NCI-H1092 treated with DMSO at 0.1 percent for 48 hours (cell line): ENCODE results near the gene RNF11.

Experiments
- DNase-seq: peaks from one replicate; lab custom pipeline; 2025; lab: John Stamatoyannopoulos, UW

Gene RNF11

DNA sequence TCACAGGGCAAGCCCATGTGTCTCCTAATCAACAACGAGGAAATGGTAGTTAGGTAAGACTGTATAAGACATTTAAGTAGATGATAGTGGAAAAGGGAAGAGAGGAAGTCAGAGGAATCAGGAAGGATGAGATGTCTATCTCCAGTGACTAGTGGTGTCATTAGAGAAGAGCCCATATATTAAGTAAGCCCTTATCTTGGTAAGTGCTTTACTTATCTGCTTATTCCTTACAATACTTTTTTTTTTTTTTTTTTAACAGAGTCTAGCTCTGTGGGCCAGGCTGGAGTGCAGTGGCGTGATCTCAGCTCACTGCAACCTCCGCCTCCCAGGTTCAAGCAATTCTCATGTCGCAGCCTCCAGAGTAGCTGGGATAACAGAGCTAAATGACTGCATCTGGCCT, 29.5 kb downstream of the RNF11 start:
- no peak for DNase-seq

GRCh38 chr1:51266181-51266580, 30.1 kb downstream of the RNF11 start:
- no peak for DNase-seq

DNA sequence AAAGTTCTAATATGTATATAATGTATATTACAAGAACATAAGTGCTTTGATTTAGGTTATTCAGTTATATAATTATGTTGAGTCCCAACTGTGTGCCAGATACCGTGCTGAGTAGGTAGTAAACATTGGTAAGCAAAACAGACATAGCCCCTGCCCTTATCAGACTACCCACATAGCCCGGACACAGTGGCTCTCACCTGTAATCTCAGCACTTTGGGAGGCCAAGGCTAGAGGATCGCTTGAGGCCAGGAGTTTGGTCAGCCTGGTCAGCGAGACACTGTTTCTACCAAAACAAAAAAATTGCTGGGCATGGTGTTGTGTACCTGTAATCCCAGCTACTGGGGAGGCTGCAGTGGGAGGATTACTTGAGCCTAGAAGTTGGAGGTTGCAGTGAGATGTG, 30.7 kb downstream of the RNF11 start:
- DNase-seq, result no peak

DNA sequence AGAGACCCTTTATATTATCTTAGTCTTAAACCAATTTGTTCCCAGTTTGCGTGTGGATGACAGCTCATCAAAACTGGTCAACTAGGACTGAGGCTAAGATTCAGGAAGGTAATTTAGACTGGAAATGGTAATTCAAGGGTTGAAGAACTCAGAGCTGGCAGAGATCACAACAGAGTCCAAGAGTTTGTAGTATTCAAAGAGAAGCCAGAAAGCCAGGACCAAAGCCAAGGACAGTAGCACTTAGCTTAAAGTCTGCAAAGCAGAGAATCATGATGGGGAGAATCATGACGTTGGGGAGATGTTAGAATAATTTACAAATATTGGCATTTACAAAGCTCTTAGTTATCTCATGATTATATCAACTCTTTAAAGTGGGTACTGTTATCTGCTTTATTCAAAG, 32.6 kb downstream of the RNF11 start:
- no peak for DNase-seq

- DNase-seq, result no peak
Measured at GRCh38 chr1:51270751-51271150, 34.7 kb downstream of the RNF11 start.

DNA sequence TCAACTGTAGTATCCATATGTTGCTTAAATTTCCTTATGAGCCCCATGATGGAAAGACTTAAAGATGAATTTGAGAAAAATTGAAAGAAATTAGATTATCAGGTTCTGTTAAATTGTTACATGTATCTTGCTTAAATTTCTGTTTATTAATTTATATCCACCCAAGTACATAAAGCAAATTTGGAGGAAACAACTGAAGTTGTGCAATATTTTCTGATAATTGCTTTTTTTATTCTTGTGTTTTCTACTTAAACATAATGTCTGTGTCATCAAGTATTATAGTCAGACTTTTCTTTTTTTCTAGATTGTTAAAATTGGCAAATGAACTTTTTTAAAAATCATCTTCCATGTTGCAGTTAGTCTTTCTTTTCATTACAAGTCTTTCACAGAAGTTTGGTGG, 36.8 kb downstream of the RNF11 start:
- no peak for DNase-seq

- no peak for DNase-seq
Measured at GRCh38 chr1:51274676-51275075, 38.6 kb downstream of the RNF11 start.

DNA sequence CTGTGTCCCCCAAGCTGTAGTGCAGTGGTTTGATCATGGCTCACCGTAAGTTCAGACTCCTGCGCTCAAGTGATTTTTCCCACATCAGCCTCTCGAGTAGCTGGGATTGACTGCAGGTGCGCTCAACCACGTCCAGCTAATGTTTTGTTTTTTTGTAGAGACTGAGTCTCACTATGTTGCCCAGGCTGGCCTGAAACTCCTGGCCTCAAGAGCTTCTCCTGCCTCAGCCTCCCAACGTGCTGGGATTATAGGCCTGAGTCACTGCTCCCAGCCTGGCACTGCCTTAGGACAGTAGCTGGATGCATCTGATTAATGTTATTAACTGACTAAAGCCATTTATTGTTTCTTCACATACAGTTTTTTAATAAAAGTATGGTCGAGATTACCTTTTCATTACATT, 40.2 kb downstream of the RNF11 start:
- no peak for DNase-seq

GRCh38 chr1:51280321-51280978, 44.4 kb downstream of the RNF11 start:
- no peak for DNase-seq

DNA sequence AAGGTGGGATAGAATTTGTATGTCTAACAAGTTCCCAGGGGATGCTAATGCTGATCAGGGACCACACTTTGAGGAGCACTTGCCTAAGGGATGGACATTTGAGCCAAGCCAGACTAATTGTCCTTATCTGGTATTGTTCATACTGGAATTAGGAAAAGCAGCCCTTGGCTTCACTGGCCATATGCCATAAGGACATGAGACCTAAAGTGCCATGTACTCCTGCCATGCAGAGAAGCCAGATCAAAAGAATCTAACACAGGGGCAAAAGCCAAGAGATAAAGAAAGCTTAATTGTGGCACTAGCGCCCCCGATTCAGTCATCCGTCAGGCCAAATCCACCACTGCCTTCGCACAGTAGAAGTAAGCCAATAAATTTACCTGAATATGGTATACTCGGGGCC, 45.7 kb downstream of the RNF11 start:
- no peak for DNase-seq

DNA sequence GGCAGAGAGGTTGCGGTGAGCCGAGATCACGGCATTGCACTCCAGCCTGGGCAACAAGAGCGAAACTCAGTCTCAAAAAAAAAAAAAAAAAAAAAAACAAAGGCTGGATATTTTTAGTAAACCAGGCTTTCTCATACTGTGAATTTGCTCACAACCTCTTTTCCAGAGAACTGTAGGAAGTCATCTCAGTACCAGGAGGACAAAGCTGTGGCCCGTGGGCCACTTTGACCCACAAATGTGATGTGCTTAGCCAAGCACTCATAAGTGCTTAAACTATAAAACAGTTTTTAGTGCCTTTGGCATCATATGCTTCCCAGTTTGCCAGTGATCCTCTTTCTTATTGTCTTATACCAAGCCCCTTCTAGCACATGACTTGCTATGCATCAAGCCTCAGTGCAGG, 46.5 kb downstream of the RNF11 start:
- no peak for DNase-seq

- DNase-seq, result no peak
Measured at GRCh38 chr1:51283979-51284378, 47.9 kb downstream of the RNF11 start.

DNA sequence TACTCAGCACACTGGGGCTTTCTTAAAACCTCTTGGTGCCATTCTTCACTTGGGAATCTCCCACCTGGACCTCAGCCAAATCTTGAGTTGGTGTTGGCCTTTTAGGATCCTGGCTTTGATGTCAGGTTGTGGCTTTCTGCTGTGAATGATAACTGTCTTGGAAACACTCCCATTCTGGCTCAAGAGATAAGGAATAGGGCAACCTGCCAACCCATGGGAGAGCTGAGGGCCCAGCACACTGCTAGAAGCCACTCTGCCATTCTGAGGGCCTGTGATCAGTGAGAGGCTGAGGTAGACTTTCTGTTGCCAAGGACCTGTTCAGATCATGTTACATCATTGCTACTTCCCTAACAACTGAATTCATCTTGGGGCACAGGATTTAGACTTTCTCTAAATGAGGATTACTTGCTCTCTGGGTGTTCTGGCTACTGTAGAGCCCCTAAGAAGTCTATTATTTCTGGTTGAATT, 48.4 kb downstream of the RNF11 start:
- peak; percentile 81 for DNase-seq

DNA sequence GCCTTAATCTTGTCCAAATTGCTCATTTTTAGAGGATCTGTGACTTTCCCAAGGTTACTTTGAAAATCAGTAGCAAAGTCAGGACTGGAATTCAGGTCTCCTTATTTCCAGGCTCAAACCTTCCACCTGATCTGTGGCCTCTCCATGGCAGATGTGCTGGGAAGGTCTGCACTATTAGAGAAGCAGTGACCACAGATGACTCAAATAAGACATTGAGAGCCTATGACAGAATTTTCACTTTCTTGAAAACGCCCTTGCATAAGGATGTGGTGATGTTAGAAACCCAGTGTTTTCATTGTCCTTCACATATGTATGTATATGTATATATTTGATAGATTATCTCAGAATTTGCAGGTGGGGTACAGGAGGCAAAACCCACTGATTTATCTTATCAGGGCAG, 49.0 kb downstream of the RNF11 start:
- no peak for DNase-seq

DNA sequence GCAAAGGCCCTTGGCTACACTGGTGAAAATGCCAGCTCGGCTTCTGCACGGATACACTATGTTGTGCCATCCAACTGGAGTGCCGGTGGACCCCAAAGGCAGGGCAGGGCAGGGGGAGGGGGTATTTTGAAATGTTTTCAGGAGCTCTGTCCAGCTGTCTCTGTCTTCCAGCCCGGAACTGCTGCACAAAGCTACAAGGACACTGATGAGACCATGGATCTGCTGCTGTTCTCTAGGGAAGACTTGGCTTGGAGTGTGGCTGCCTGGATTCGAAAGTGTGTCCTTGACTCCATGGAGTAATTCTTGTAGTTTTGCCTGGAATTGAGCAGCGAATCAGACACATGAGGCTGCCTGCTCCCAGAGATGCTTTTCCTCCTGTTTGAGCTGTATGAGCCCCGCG, 51.9 kb downstream of the RNF11 start:
- no peak for DNase-seq

DNA sequence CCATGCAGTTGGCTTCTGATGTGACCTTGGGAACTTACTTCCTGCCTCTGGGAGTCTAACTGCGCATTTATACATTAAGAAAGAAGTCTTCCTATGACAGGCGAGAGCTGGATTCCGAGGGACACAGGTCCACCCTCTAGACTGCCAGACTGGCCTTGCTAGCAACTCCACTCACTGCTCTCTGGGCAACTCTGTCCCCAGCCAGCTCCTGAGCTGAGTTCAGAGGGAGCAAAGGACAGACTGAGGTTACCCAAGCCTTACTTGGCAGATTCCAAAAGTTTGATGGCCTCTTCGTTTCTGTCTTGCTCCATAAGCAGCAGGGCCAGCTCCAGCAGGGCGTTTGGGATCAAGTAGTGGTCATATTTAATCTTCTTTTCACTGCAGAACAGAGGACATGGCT, 52.5 kb downstream of the RNF11 start:
- no peak for DNase-seq

- DNase-seq, result no peak
Measured at GRCh38 chr1:51289676-51290488, 53.8 kb downstream of the RNF11 start.

DNA sequence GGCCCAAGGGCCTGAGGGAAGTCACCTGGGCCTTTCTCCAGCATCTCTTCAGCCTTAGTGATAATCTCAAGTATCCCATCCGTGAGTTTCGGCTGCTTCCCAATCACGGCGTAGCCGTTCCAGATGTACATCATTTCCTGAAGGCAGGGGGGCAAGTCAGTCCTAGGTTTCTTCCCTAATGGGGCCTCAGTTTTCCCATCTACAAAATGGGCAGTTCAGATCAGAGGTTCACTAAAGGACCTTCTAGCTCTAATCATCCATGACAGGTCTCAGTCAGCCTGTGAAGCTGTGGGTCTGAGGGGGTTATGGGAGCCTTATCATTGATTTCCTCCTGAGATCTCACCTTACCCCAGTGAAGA, 54.4 kb downstream of the RNF11 start:
- DNase-seq, result no peak

DNA sequence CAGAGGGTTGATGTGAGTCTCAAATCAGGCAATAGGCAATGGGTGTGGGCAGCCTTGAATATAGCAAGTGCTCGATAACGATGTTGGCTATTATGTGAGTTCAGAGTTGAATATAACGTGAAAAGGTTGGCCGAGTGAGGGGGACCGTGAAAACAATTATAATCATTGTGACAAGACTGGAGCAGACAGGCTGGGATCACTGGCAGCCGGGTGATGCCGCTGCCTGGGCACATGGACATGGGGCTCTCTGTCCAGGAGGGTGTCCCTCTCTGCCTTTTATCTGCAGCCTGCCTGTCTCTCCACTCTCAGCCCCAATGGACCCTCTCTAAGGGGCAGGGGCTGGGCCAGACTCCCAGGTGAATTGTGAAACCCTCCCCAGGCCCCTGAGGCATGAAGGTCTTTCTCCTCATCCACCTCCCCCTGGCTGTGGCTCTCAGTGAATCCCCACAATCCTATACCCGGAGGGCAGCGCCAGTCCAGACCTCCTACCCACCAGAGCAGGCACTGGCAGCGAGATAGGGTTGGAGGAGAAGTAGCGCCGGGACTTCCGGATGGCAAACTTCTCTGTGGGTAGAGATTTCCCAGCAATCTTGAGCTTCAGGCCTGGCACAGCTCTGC, 57.9 kb downstream of the RNF11 start:
- no peak for DNase-seq

DNA sequence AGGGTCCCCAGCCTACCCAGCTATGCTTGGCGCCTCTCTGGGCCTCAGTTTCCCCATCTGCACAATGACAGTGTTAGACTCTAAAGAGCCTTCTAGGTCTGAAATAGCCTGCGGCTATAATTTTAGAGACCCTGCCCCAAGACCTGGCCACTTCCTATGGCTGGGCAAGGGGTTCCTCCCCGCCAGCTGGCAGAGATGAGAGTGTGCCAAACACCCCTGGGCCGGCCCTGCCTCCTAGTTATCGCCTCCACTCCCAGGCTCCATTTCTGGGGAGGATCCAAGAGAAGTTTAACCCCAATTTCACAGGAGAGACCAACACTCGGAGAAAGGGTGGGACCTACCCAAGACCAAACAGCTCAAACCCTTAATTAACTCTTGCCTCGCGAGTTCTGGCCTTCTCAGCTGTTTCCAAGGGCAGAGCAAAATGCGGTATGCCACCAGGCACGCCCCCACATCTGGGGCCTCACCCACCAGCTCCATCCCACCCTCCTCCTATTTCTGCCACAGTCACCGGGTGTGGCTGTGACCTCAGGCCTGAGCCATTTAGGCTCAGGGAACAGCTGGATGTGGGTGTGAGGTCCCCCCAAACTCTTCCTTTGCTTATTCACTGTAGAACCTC, 58.6 kb downstream of the RNF11 start:
- no peak for DNase-seq

DNA sequence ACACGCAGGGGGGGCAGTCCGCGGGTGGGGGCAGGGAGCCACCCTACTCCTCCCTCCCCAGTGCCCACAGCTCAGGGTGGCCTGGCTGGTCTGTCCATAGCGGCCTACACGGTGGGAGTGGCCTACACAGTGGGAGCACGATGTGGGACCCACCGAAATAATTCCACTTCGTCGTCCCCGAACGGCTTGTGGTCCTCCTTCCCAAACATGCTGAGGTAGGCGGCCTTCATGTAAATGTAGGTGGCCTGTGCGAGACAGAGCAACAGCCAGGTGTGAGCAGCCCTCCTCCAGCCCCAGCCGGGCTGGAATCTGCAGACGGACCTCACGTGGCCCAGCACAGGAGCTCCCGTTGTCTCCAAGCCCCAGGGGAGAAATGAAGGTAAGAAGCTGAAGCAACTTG, 59.9 kb downstream of the RNF11 start:
- DNase-seq, result no peak

- peak; percentile 61 for DNase-seq
Measured at GRCh38 chr1:51296383-51297357, 60.6 kb downstream of the RNF11 start.
